Osteoblast (primary cell): Measurements from ENCODE around the gene RECK. TPM values are rescaled to one million over a fixed set of nuclear protein-coding genes. Genes with fewer than 3 reads are reported as not detected.

Experiments
- DNase-seq: peaks from one replicate; pipeline ENCODE4 v3.0.0; 2011; ENCODE audit warnings: low spot score, mixed read lengths; ENCODE audit not compliant: insufficient read length; ENCODE audit errors: missing footprints
- H2AFZ ChIP-seq: 2 replicates; pipeline ENCODE4 v1.6.0; 2011; ENCODE audit warnings: mild to moderate bottlenecking, low read length
- H3K27ac ChIP-seq: 2 replicates; pipeline ENCODE4 v1.5.1; 2011; ENCODE audit warnings: mild to moderate bottlenecking, low read depth, low read length, moderate library complexity
- H3K27me3 ChIP-seq: 2 replicates; pipeline ENCODE4 v1.6.0; 2012; ENCODE audit warnings: mild to moderate bottlenecking, control low read depth, inconsistent platforms, low read length, moderate library complexity; ENCODE audit not compliant: insufficient read depth
- H3K36me3 ChIP-seq: 2 replicates; pipeline ENCODE4 v1.5.1; 2011; ENCODE audit warnings: mild to moderate bottlenecking, low read length, control low read depth, moderate library complexity; ENCODE audit not compliant: insufficient read depth
- H3K4me1 ChIP-seq: 2 replicates; pipeline ENCODE4 v1.5.1; 2011; ENCODE audit warnings: mild to moderate bottlenecking, low read length, control low read depth, moderate library complexity; ENCODE audit not compliant: insufficient read depth
- H3K4me2 ChIP-seq: 2 replicates; pipeline ENCODE4 v1.6.0; 2011; ENCODE audit warnings: mild to moderate bottlenecking, low read length; ENCODE audit not compliant: insufficient read depth
- H3K4me3 ChIP-seq: fragments of 200-600 bp; sonication (generic); 3 replicates; pipeline ENCODE4 v1.5.1; 2012; ENCODE audit warnings: mild to moderate bottlenecking, low read length, inconsistent platforms; ENCODE audit not compliant: insufficient read depth
- H3K79me2 ChIP-seq: 2 replicates; pipeline ENCODE4 v1.6.0; 2012; ENCODE audit warnings: mild to moderate bottlenecking, low read length, control low read depth, inconsistent platforms; ENCODE audit not compliant: insufficient read depth
- H3K9me3 ChIP-seq: 2 replicates; pipeline ENCODE4 v1.5.1; 2011; ENCODE audit warnings: low read depth, low read length, control low read depth
- H4K20me1 ChIP-seq: 2 replicates; pipeline ENCODE4 v1.6.0; 2012; ENCODE audit warnings: mild to moderate bottlenecking, low read length, control low read depth; ENCODE audit not compliant: insufficient read depth
- CTCF ChIP-seq: IDR thresholded peaks from 2 replicates; pipeline ENCODE4 v1.5.1; 2011; ENCODE audit warnings: mild to moderate bottlenecking, low read depth, low read length, moderate library complexity; ENCODE audit errors: extremely low read depth
- total RNA-seq: library from RNA; depleted of rRNA; stranded (reverse); fragments of >200 nt; gene quantifications from 2 replicates; pipeline ENCODE4 v1.2.3, GENCODE V29; 2012

The RECK gene
- total RNA-seq, 1 donor: 31.5 TPM

GRCh38 chr9:36119476-36119875 lies 82.8 kb downstream of the RECK start:
- DNase-seq: no peak
- H3K36me3 ChIP-seq: peaks cover 72% of the 10 kb centered on the region
- H4K20me1 ChIP-seq: no peaks in the 10 kb centered on the region
- H3K9me3 ChIP-seq: no peaks in the 10 kb centered on the region
- no peak overlapping the region for H3K27ac ChIP-seq
- no peak overlapping the region for H2AFZ ChIP-seq
- TF ChIP-seq CTCF: no peak
- no peaks in the 10 kb centered on the region for H3K4me1 ChIP-seq
- no peak overlapping the region for H3K4me2 ChIP-seq
- H3K27me3 ChIP-seq: no peaks in the 10 kb centered on the region
- H3K79me2 ChIP-seq: no peaks in the 10 kb centered on the region
- H3K4me3 ChIP-seq: no peak overlapping the region

GRCh38 chr9:36120705-36121104 lies 84.0 kb downstream of the RECK start:
- no peak for DNase-seq
- H3K27ac ChIP-seq: no peak overlapping the region
- no peak for TF ChIP-seq CTCF
- H3K4me3 ChIP-seq: no peak overlapping the region
- no peak overlapping the region for H2AFZ ChIP-seq
- peaks cover 74% of the 10 kb centered on the region for H3K36me3 ChIP-seq
- H3K9me3 ChIP-seq: no peaks in the 10 kb centered on the region
- no peaks in the 10 kb centered on the region for H3K27me3 ChIP-seq
- H3K79me2 ChIP-seq: no peaks in the 10 kb centered on the region
- H3K4me1 ChIP-seq: no peaks in the 10 kb centered on the region
- H3K4me2 ChIP-seq: no peak overlapping the region
- H4K20me1 ChIP-seq: no peaks in the 10 kb centered on the region

GRCh38 chr9:36121971-36122370 lies 85.3 kb downstream of the RECK start:
- no peaks in the 10 kb centered on the region for H4K20me1 ChIP-seq
- no peak overlapping the region for H2AFZ ChIP-seq
- no peaks in the 10 kb centered on the region for H3K79me2 ChIP-seq
- no peak overlapping the region for H3K4me3 ChIP-seq
- H3K9me3 ChIP-seq: no peaks in the 10 kb centered on the region
- no peak for DNase-seq
- H3K4me2 ChIP-seq: no peak overlapping the region
- no peak for TF ChIP-seq CTCF
- H3K4me1 ChIP-seq: no peaks in the 10 kb centered on the region
- H3K36me3 ChIP-seq: peaks cover 65% of the 10 kb centered on the region
- no peaks in the 10 kb centered on the region for H3K27me3 ChIP-seq
- H3K27ac ChIP-seq: no peak overlapping the region

- Histone ChIP-seq H3K9me3 (no peaks in the 10 kb centered on the region), H3K4me1 (no peaks in the 10 kb centered on the region), H3K27ac (no peak overlapping the region), H3K4me3 (no peak overlapping the region), H3K4me2 (no peak overlapping the region), H3K27me3 (no peaks in the 10 kb centered on the region), H2AFZ (no peak overlapping the region), H4K20me1 (no peaks in the 10 kb centered on the region), H3K79me2 (no peaks in the 10 kb centered on the region), H3K36me3 (peaks cover 51% of the 10 kb centered on the region)
- no peak for TF ChIP-seq CTCF
- no peak for DNase-seq
Measured at GRCh38 chr9:36123515-36123914, 86.8 kb downstream of the RECK start.
